ENCODE results near the gene RADX.
A peak's percentile ranks its signal among the peaks of the same experiment; 100 is the strongest.
"Not testable (repeated sequence)": the region's sequence is repeated elsewhere in the genome, so short reads cannot be mapped to it uniquely, and the experiment has no call there.

The RADX gene

GRCh38 chrX:106611679-106612392, at the start of gene RADX:
TSS of gene RADX (plus strand) at chrX:106611978. CDS start at chrX:106612081, 103 bp downstream.
- DNase-seq = peak; percentile 61 to 63

GRCh38 chrX:106564986-106565385, 46.8 kb upstream of the RADX start:
- DNase-seq = no peak

- DNase-seq = no peak
Observed at GRCh38 chrX:106566362-106566761, 45.4 kb upstream of the RADX start.

GRCh38 chrX:106581856-106582255, 29.9 kb upstream of the RADX start:
- no peak for DNase-seq

- DNase-seq = no peak
Observed at GRCh38 chrX:106585478-106585877, 26.3 kb upstream of the RADX start.

- no peak for DNase-seq
Observed at GRCh38 chrX:106588801-106589200, 23.0 kb upstream of the RADX start.

GRCh38 chrX:106599411-106599810, 12.4 kb upstream of the RADX start:
- DNase-seq = no peak

GRCh38 chrX:106606571-106606970, 5.2 kb upstream of the RADX start:
- DNase-seq = no peak

- no peak for DNase-seq
Observed at GRCh38 chrX:106608016-106608415, 3.8 kb upstream of the RADX start.

- no peak for DNase-seq
Observed at GRCh38 chrX:106611317-106611678, 480 bp upstream of the RADX start.

- DNase-seq = no peak
Observed at GRCh38 chrX:106612393-106612763, 600 bp downstream of the RADX start.

- DNase-seq = no peak
Observed at GRCh38 chrX:106613277-106613676, 1.5 kb downstream of the RADX start.

- DNase-seq = no peak
Observed at GRCh38 chrX:106615041-106615440, 3.3 kb downstream of the RADX start.

GRCh38 chrX:106619797-106620196, 8.0 kb downstream of the RADX start:
- DNase-seq = no peak

GRCh38 chrX:106621836-106622235, 10.1 kb downstream of the RADX start:
- no peak for DNase-seq

- no peak for DNase-seq
Observed at GRCh38 chrX:106626789-106627188, 15.0 kb downstream of the RADX start.

- no peak for DNase-seq
Observed at GRCh38 chrX:106631615-106632014, 19.8 kb downstream of the RADX start.

- no peak for DNase-seq
Observed at GRCh38 chrX:106649523-106650428, 38.0 kb downstream of the RADX start.

- not testable (repeated sequence) for DNase-seq
Observed at GRCh38 chrX:106653625-106654024, 41.8 kb downstream of the RADX start.

GRCh38 chrX:106670631-106671030, 58.9 kb downstream of the RADX start:
- no peak for DNase-seq

GRCh38 chrX:106672527-106672926, 60.7 kb downstream of the RADX start:
- no peak for DNase-seq

GRCh38 chrX:106680716-106681115, 68.9 kb downstream of the RADX start:
- DNase-seq = no peak

GRCh38 chrX:106684207-106684606, 72.4 kb downstream of the RADX start:
- DNase-seq = no peak

- no peak for DNase-seq
Observed at GRCh38 chrX:106692425-106693065, 80.8 kb downstream of the RADX start.

All from inflammatory macrophage treated with lipopolysaccharide for 1 hour (primary cell).